BJ (cell line): ENCODE results near the gene PRKG1. TPM values are rescaled to one million over a fixed set of nuclear protein-coding genes. Genes with fewer than 3 reads are reported as not detected.

Experiments
- CTCF ChIA-PET: fragments of 350-600 bp; formaldehyde crosslinking; extraction: SDS; loops from one replicate; lab custom pipeline; 2021; ENCODE audit warnings: antibody characterized with exemption, inconsistent platforms; lab: Yijun Ruan, JAX
- POLR2A ChIA-PET: fragments of 300-600 bp; sonication (Branson Sonifier 250); formaldehyde crosslinking; extraction: SDS; loops from one replicate; lab custom pipeline; 2021; ENCODE audit warnings: antibody characterized with exemption; lab: Charles Lee
- DNase-seq: peaks from one replicate; pipeline ENCODE4 v3.0.0-alpha.2; 2011; ENCODE audit warnings: low read depth
- H3K27me3 ChIP-seq: 2 replicates; pipeline ENCODE4 v1.6.0; 2011; ENCODE audit warnings: low read length; ENCODE audit not compliant: control insufficient read depth, insufficient read depth
- H3K36me3 ChIP-seq: 2 replicates; pipeline ENCODE4 v1.5.1; 2011; ENCODE audit warnings: low read length; ENCODE audit not compliant: control insufficient read depth, insufficient read depth
- H3K4me3 ChIP-seq: 2 replicates; pipeline ENCODE4 v1.5.1; 2011; ENCODE audit warnings: low read depth, mild to moderate bottlenecking, control low read depth, low read length
- CTCF ChIP-seq: IDR thresholded peaks from 2 replicates; pipeline ENCODE4 v1.5.1; 2011; ENCODE audit warnings: low read depth, mild to moderate bottlenecking, control low read depth, inconsistent platforms, low read length, moderate library complexity; ENCODE audit not compliant: insufficient read depth
- polyA plus RNA-seq: library from polyadenylated mRNA; depleted of rRNA; stranded (reverse); fragments of >200 nt; gene quantifications from 2 replicates; pipeline ENCODE4 v1.2.3, GENCODE V29; 2011

PRKG1 gene
- polyA plus RNA-seq, 1 experiment, result 9.7 TPM

GRCh38 chr10:51892965-51893658, 818.8 kb downstream of the PRKG1 start:
- DNase-seq, result no peak
- ChIA-PET CTCF (interaction anchor here (1.1 kb wide), 1 partner anchor 10 kb away, joined by 5 read pairs; no protein-coding TSS in a partner anchor), POLR2A (no interaction called here)
- H3K36me3 ChIP-seq, result no peaks in the 10 kb centered on the region
- peak; percentile 31 for TF ChIP-seq CTCF
- H3K27me3 ChIP-seq, result no peaks in the 10 kb centered on the region
- no peak overlapping the region for H3K4me3 ChIP-seq

DNA sequence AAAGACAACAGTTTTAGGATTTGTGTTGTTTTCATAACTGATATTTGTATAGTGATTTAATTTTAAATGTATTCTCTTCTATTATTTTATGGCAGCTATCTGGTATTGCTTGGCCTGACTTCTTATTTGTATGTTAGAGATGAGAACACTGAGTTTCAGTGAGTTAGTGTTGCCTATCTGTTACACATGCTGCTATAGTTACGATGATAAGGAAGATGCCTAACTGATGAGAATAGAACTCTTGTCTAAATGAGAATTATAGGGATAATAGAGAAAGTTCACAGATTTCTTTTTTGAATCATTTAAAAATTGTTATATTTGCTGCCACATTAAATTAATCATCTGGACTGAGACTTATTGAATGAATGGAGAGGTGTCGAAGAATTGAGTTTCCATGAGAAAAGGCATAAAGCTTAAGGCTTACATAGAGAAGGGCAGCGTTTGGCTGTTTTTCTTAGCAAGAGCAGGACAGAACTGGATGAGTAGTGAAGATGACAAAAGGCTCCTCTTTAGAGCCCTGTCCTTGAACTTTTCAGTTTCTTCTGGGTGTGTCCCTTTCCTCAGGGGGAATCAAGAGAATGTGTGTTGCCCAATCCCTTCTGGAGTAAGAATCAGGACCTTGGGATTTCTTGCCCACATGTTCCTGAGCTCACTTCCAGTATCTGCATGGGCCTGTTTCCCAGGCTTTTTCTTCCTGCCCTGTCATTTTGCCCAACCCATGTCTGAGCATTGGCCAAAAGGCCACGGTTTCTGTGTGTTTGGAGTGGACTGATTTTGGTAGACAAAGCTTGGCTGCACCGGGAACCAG, 820.7 kb downstream of the PRKG1 start:
- no peak for TF ChIP-seq CTCF
- peak; percentile 82 for DNase-seq
- H3K4me3 ChIP-seq, result no peak overlapping the region
- CTCF ChIA-PET, result interaction anchor here (0.6 to 1.1 kb wide), 2 partner anchors 9 to 11 kb away, joined by 3 read pairs; no protein-coding TSS in a partner anchor
- H3K36me3 ChIP-seq, result no peaks in the 10 kb centered on the region
- H3K27me3 ChIP-seq, result no peaks in the 10 kb centered on the region
- POLR2A ChIA-PET, result no interaction called here

- H3K4me3 ChIP-seq, result no peak overlapping the region
- ChIA-PET CTCF (no interaction called here), POLR2A (no interaction called here)
- no peaks in the 10 kb centered on the region for H3K36me3 ChIP-seq
- peak; percentile 86 for DNase-seq
- no peak for TF ChIP-seq CTCF
- H3K27me3 ChIP-seq, result no peaks in the 10 kb centered on the region
Observed at GRCh38 chr10:51896849-51897248, 822.6 kb downstream of the PRKG1 start.

GRCh38 chr10:51897560-51897959, 823.3 kb downstream of the PRKG1 start:
- ChIA-PET POLR2A (no interaction called here), CTCF (no interaction called here)
- H3K4me3 ChIP-seq, result no peak overlapping the region
- no peak for DNase-seq
- H3K27me3 ChIP-seq, result no peaks in the 10 kb centered on the region
- no peaks in the 10 kb centered on the region for H3K36me3 ChIP-seq
- no peak for TF ChIP-seq CTCF

- no peak for TF ChIP-seq CTCF
- ChIA-PET CTCF (no interaction called here), POLR2A (no interaction called here)
- DNase-seq, result no peak
- Histone ChIP-seq H3K36me3 (no peaks in the 10 kb centered on the region), H3K4me3 (no peak overlapping the region), H3K27me3 (no peaks in the 10 kb centered on the region)
Observed at GRCh38 chr10:51900180-51900579, 825.9 kb downstream of the PRKG1 start.
